Smooth muscle cell (in vitro differentiated cells): Measurements from ENCODE around the gene S100Z. TPM values are rescaled to one million over a fixed set of nuclear protein-coding genes. Genes with fewer than 3 reads are reported as not detected.

Source experiments
- DNase-seq: peaks from one replicate; lab custom pipeline; 2025; ENCODE audit not compliant: unreplicated experiment; lab: John Stamatoyannopoulos, UW
- H2AFZ ChIP-seq: fragments of 200-600 bp; sonication (generic); 2 replicates; pipeline ENCODE4 v1.6.0; 2016; ENCODE audit warnings: antibody characterized with exemption, low read depth, mild to moderate bottlenecking
- H3F3A ChIP-seq: fragments of 200-600 bp; sonication (generic); 2 replicates; pipeline ENCODE4 v1.6.0; 2017; ENCODE audit warnings: antibody characterized with exemption, low read depth
- H3K27ac ChIP-seq: fragments of 200-600 bp; sonication (generic); 2 replicates; pipeline ENCODE4 v1.5.1; 2016; ENCODE audit warnings: low read depth, mild to moderate bottlenecking
- H3K27me3 ChIP-seq: fragments of 200-600 bp; sonication (generic); 2 replicates; pipeline ENCODE4 v1.6.1; 2016; ENCODE audit warnings: low read depth, mild to moderate bottlenecking
- H3K36me3 ChIP-seq: fragments of 200-600 bp; sonication (generic); 2 replicates; pipeline ENCODE4 v1.5.1; 2016; ENCODE audit warnings: low read depth
- H3K4me1 ChIP-seq: fragments of 200-600 bp; sonication (generic); 2 replicates; pipeline ENCODE4 v1.5.1; 2016; ENCODE audit warnings: low read depth
- H3K4me2 ChIP-seq: fragments of 200-600 bp; sonication (generic); 2 replicates; pipeline ENCODE4 v1.6.0; 2016; ENCODE audit warnings: mild to moderate bottlenecking
- H3K4me3 ChIP-seq: fragments of 200-600 bp; sonication (generic); 2 replicates; pipeline ENCODE4 v1.5.1; 2016; ENCODE audit warnings: mild to moderate bottlenecking
- H3K79me2 ChIP-seq: fragments of 200-600 bp; sonication (generic); 2 replicates; pipeline ENCODE4 v1.6.0; 2016; ENCODE audit warnings: low read depth, mild to moderate bottlenecking
- H3K9ac ChIP-seq: fragments of 200-600 bp; sonication (generic); 2 replicates; pipeline ENCODE4 v1.6.0; 2016; ENCODE audit warnings: low read depth
- H3K9me3 ChIP-seq: fragments of 200-600 bp; sonication (generic); replicated peaks from 2 replicates; pipeline ENCODE4 v1.5.1; 2016; ENCODE audit warnings: low read depth
- H4K20me1 ChIP-seq: fragments of 200-600 bp; sonication (generic); 2 replicates; pipeline ENCODE4 v1.6.0; 2016; ENCODE audit warnings: low read depth
- WGBS: methylation state at CpG from one replicate; pipeline ENCODE4 v1.1.7; 2016; ENCODE audit warnings: low lambda C conversion rate; 5-methylcytosine and 5-hydroxymethylcytosine counted together
- polyA plus RNA-seq: library from polyadenylated mRNA; unstranded; fragments of >200 nt; fragmentation: Nextera tagmentation; extraction: Ambion mirVana; gene quantifications from 2 replicates; pipeline ENCODE4 v1.2.1, GENCODE V29; 2016
- total RNA-seq: library from RNA; depleted of rRNA; stranded (reverse); fragments of >200 nt; gene quantifications from 2 replicates; pipeline ENCODE4 v1.2.3, GENCODE V29; 2014
- TF ChIP-seq, protein P1 (sequence below): fragments of 200-600 bp; sonication (generic); IDR thresholded peaks from 2 replicates; pipeline ENCODE4 v1.5.1; 2017; ENCODE audit warnings: borderline replicate concordance, mild to moderate bottlenecking, antibody characterized with exemption; ENCODE audit not compliant: insufficient read depth, poor library complexity, severe bottlenecking

The S100Z gene
- total and polyA plus RNA-seq, 2 experiments from 2014 or later = 0.34 TPM; not detected in 1

GRCh38 chr5:76801803-76802195 is 48.0 kb upstream of the S100Z start:
- Histone ChIP-seq H3K4me1 (peaks cover 4% of the 10 kb centered on the region), H3K36me3 (no peaks in the 10 kb centered on the region), H3K9ac (no peak overlapping the region), H3K4me3 (no peak overlapping the region), H3K4me2 (peak overlapping the region; percentile 24), H3K27me3 (no peaks in the 10 kb centered on the region), H3K9me3 (no peaks in the 10 kb centered on the region), H3K27ac (peak overlapping the region; percentile 51), H3K79me2 (no peaks in the 10 kb centered on the region), H4K20me1 (no peaks in the 10 kb centered on the region), H3F3A (peaks cover 18% of the 10 kb centered on the region), H2AFZ (no peak overlapping the region)
- TF ChIP-seq, protein P1, sequence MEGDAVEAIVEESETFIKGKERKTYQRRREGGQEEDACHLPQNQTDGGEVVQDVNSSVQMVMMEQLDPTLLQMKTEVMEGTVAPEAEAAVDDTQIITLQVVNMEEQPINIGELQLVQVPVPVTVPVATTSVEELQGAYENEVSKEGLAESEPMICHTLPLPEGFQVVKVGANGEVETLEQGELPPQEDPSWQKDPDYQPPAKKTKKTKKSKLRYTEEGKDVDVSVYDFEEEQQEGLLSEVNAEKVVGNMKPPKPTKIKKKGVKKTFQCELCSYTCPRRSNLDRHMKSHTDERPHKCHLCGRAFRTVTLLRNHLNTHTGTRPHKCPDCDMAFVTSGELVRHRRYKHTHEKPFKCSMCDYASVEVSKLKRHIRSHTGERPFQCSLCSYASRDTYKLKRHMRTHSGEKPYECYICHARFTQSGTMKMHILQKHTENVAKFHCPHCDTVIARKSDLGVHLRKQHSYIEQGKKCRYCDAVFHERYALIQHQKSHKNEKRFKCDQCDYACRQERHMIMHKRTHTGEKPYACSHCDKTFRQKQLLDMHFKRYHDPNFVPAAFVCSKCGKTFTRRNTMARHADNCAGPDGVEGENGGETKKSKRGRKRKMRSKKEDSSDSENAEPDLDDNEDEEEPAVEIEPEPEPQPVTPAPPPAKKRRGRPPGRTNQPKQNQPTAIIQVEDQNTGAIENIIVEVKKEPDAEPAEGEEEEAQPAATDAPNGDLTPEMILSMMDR = no peak
- WGBS = 67% methylated on average over 3 of the region's 3 CpGs
- no peak for DNase-seq

DNA sequence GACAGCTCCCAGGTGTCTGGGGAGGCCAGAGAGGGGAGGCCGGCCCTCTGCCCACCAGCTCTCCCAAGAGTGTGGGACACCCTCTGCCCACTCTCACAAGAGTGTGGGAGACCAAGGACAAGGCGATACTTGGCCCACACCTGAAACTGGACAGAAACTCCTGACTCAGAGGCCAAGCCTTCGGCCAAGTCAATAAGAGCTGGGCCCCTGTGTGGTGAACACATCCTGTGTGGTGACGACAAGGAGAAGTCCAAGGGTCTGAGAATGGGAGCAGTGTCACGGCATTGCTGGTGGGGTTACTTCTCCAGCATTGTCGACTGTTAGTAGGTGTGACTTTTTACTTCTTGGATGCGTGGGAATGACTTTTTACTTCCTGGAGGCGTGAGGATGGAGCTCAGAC is 45.5 kb upstream of the S100Z start:
- H4K20me1 ChIP-seq = no peaks in the 10 kb centered on the region
- H3K4me1 ChIP-seq = peaks cover 23% of the 10 kb centered on the region
- peaks cover 34% of the 10 kb centered on the region for H3F3A ChIP-seq
- no peak overlapping the region for H2AFZ ChIP-seq
- WGBS = 57% methylated on average over 8 of the region's 8 CpGs
- no peak overlapping the region for H3K4me2 ChIP-seq
- H3K4me3 ChIP-seq = no peak overlapping the region
- H3K79me2 ChIP-seq = no peaks in the 10 kb centered on the region
- no peaks in the 10 kb centered on the region for H3K36me3 ChIP-seq
- peak overlapping the region; percentile 48 for H3K9ac ChIP-seq
- peak overlapping the region; percentile 99 for H3K27ac ChIP-seq
- no peaks in the 10 kb centered on the region for H3K9me3 ChIP-seq
- no peak for DNase-seq
- TF ChIP-seq, protein P1 = no peak
- H3K27me3 ChIP-seq = no peaks in the 10 kb centered on the region

- no peaks in the 10 kb centered on the region for H3K36me3 ChIP-seq
- WGBS = 2% methylated on average over 7 of the region's 7 CpGs
- TF ChIP-seq, protein P1 = no peak
- peak overlapping the region; percentile 99 for H3K27ac ChIP-seq
- H3K27me3 ChIP-seq = no peaks in the 10 kb centered on the region
- no peak overlapping the region for H2AFZ ChIP-seq
- no peak for DNase-seq
- peak overlapping the region; percentile 79 for H3K4me2 ChIP-seq
- no peaks in the 10 kb centered on the region for H3K79me2 ChIP-seq
- H3K4me1 ChIP-seq = peaks cover 27% of the 10 kb centered on the region
- H3K9ac ChIP-seq = peak overlapping the region; percentile 90
- peak overlapping the region; percentile 41 for H3K4me3 ChIP-seq
- H3K9me3 ChIP-seq = no peaks in the 10 kb centered on the region
- no peaks in the 10 kb centered on the region for H4K20me1 ChIP-seq
- H3F3A ChIP-seq = peaks cover 31% of the 10 kb centered on the region
These were observed 43.9 kb upstream of the S100Z start for GRCh38 chr5:76805821-76806505.

- Histone ChIP-seq H3K79me2 (no peaks in the 10 kb centered on the region), H3K4me3 (no peak overlapping the region), H4K20me1 (no peaks in the 10 kb centered on the region), H3K4me2 (peak overlapping the region; percentile 79), H3K9ac (peak overlapping the region; percentile 33), H3K36me3 (no peaks in the 10 kb centered on the region), H3F3A (peaks cover 22% of the 10 kb centered on the region), H2AFZ (no peak overlapping the region), H3K9me3 (no peaks in the 10 kb centered on the region), H3K27me3 (no peaks in the 10 kb centered on the region), H3K4me1 (peaks cover 27% of the 10 kb centered on the region), H3K27ac (peak overlapping the region; percentile 99)
- DNase-seq = no peak
- 8% methylated on average over 3 of the region's 3 CpGs for WGBS
- TF ChIP-seq, protein P1 = no peak
These were observed 42.5 kb upstream of the S100Z start for GRCh38 chr5:76807296-76807695.
